ENCODE measurements around the gene ZNF805.

Gene ZNF805

GRCh38 chr19:57279418-57280164 lies 39.2 kb downstream of the ZNF805 start:
- peak overlapping the region; percentile 90 for H3K27ac ChIP-seq (ENCODE audit: extremely low read depth, low read depth, low read length)
- peak overlapping the region; percentile 96 for H3K4me3 ChIP-seq (ENCODE audit: low read depth, low read length)
- POLR2A ChIA-PET = interaction anchor here (0.6 to 1.0 kb wide), 2 partner anchors 33 to 39 kb away, joined by 3 to 5 read pairs; partner anchors contain the start of gene ZNF805
- no peaks in the 10 kb centered on the region for H3K9me3 ChIP-seq (ENCODE audit: control insufficient read depth, insufficient read depth, low read depth, low read length)
- CTCF ChIA-PET = no interaction called here
- peaks cover 16% of the 10 kb centered on the region for H3K4me1 ChIP-seq (ENCODE audit: control insufficient read depth, insufficient read depth, low read length)
- peaks cover 19 to 25% of the 10 kb centered on the region in 2 experiments; a peak in 2 of 3 replicates for H3K36me3 ChIP-seq (ENCODE audit: control insufficient read depth in 2 of 2, insufficient read depth in 1 of 2, low read length in 2 of 2)
- TF ChIP-seq ZNF664 (tag by site-specific recombination; IDR thresholded peaks at IDR 0.05) (no peak), ZNF335 (tag by site-specific recombination; conservative IDR thresholded peaks at IDR 0.05) (peak; percentile 95), ZNF10 (tag by site-specific recombination; IDR thresholded peaks at IDR 0.05) (0 out of 2 replicates have a peak, but pooled peaks have one; percentile 8), ZNF677 (tag by site-specific recombination; IDR thresholded peaks at IDR 0.05) (no peak), ZEB2 (tag by site-specific recombination; IDR thresholded peaks at IDR 0.05) (peak; percentile 62), ZNF692 (tag by site-specific recombination; IDR thresholded peaks at IDR 0.05) (peak; percentile 74), PRDM4 (tag by site-specific recombination; IDR thresholded peaks at IDR 0.05) (no peak), ZNF513 (tag by site-specific recombination; IDR thresholded peaks at IDR 0.05) (no peak), ZNF654 (tag by site-specific recombination; IDR thresholded peaks at IDR 0.05; ENCODE audit: low read depth) (peak; percentile 29), ZNF558 (tag by site-specific recombination; IDR thresholded peaks at IDR 0.05) (0 out of 2 replicates have a peak, but pooled peaks have one; percentile 30), GLIS1 (tag by site-specific recombination; IDR thresholded peaks at IDR 0.05) (0 out of 2 replicates have a peak, but pooled peaks have one; percentile 17), ZNF561 (tag by site-specific recombination; IDR thresholded peaks at IDR 0.05; ENCODE audit: borderline replicate concordance) (peak; percentile 82; the same call in 1 of the 2 replicates), ZBTB20 (tag by site-specific recombination; IDR thresholded peaks at IDR 0.05) (peak; percentile 83), CTCF (tag by site-specific recombination; IDR thresholded peaks at IDR 0.05) (peak; percentile 93), PRDM10 (tag by site-specific recombination; IDR thresholded peaks at IDR 0.05) (peak; percentile 74), ZNF610 (tag by site-specific recombination; IDR thresholded peaks at IDR 0.05; ENCODE audit: borderline replicate concordance) (0 out of 2 replicates have a peak, but pooled peaks have one; percentile 22), ZBTB10 (tag by site-specific recombination; IDR thresholded peaks at IDR 0.05) (0 out of 2 replicates have a peak, but pooled peaks have one; percentile 7), ZNF76 (tag by site-specific recombination; IDR thresholded peaks at IDR 0.05; ENCODE audit: borderline replicate concordance, low read depth) (peak; percentile 42), ZNF626 (tag by site-specific recombination; IDR thresholded peaks at IDR 0.05) (0 out of 2 replicates have a peak, but pooled peaks have one; percentile 21)
